Thoracic aorta (tissue), 2 donors: Measurements from ENCODE around the gene NDUFAB1. TPM values are rescaled to one million over a fixed set of nuclear protein-coding genes. Genes with fewer than 3 reads are reported as not detected.
A peak's percentile ranks its signal among the peaks of the same experiment; 100 is the strongest.
"Not testable (repeated sequence)": the region's sequence is repeated elsewhere in the genome, so short reads cannot be mapped to it uniquely, and the experiment has no call there.

Experiments
- ATAC-seq: fragments of 150-250 bp; one replicate; pipeline ENCODE4 v1.8.0; 2017; ENCODE audit warnings: low read depth; ENCODE audit not compliant: insufficient number of reproducible peaks, low FRiP score
- DNase-seq: peaks from one replicate; pipeline ENCODE4 v3.0.0-alpha.2; 2020; ENCODE audit warnings: low spot score
- H3K27ac ChIP-seq, 2 donors: fragments of 200-600 bp; sonication (generic); 1 replicate in 1 of 2; 2 replicates in 1 of 2; pipeline ENCODE4 v1.5.1; 2016; ENCODE audit warnings: mild to moderate bottlenecking in 2 of 2, moderate library complexity in 2 of 2
- H3K27me3 ChIP-seq: fragments of 200-600 bp; sonication (generic); replicated peaks from 2 replicates; pipeline ENCODE4 v1.6.0; 2016; ENCODE audit warnings: mild to moderate bottlenecking; ENCODE audit not compliant: insufficient read depth
- H3K36me3 ChIP-seq: fragments of 200-600 bp; sonication (generic); one replicate; pipeline ENCODE4 v1.5.1; 2016
- H3K4me1 ChIP-seq, 2 donors: fragments of 200-600 bp; sonication (generic); 1 replicate in 1 of 2; 2 replicates in 1 of 2; pipeline versions ENCODE4 v1.5.1 to v1.6.0; 2016; ENCODE audit warnings: low read depth in 2 of 2, mild to moderate bottlenecking in 1 of 2; ENCODE audit not compliant: control insufficient read depth in 1 of 2
- H3K4me3 ChIP-seq: fragments of 200-600 bp; sonication (generic); 2 replicates; pipeline ENCODE4 v1.5.1; 2016; ENCODE audit warnings: mild to moderate bottlenecking
- H3K9me3 ChIP-seq: fragments of 200-600 bp; sonication (generic); 2 replicates; pipeline ENCODE4 v1.5.1; 2016
- total RNA-seq, 2 donors: library from RNA; depleted of rRNA; stranded (reverse); fragments of >200 nt; gene quantifications; one replicate each; pipeline versions ENCODE4 v1.1.0 to v1.2.3, GENCODE V29; 2016
- TF ChIP-seq, protein P1 (sequence below): fragments of 200-600 bp; sonication (generic); IDR thresholded peaks from one replicate; pipeline ENCODE4 v1.5.1; 2019; ENCODE audit warnings: antibody characterized with exemption

The NDUFAB1 gene
- total RNA-seq, 2 donors from 2014 or later, result 48.7 to 63.1 TPM

DNA sequence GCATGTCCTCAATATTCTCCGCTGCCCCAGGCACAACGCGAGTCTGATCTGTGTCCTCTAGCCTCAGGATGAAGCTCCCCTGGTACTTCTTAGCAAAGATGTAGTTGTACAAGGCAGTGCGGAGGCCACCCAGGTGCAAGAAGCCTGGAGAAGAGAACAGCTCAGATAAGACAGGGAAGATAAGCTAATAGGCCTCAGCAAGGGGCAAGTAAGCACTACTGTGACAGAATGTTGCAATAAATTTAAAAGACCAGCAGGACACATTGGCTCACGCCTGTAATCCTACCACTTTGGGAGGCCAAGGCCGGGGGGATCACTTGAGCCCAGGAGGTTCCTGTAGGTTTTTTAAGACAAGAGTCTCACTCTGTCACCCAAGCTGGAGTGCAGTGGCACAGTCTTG, 44.0 kb downstream of the NDUFAB1 start:
- peaks cover 0 to 5% of the 10 kb centered on the region in 2 donors for H3K4me1 ChIP-seq
- H3K36me3 ChIP-seq, result peaks cover 22% of the 10 kb centered on the region
- H3K4me3 ChIP-seq, result no peak overlapping the region
- DNase-seq (no peak), ATAC-seq (no peak)
- TF ChIP-seq, protein P1, sequence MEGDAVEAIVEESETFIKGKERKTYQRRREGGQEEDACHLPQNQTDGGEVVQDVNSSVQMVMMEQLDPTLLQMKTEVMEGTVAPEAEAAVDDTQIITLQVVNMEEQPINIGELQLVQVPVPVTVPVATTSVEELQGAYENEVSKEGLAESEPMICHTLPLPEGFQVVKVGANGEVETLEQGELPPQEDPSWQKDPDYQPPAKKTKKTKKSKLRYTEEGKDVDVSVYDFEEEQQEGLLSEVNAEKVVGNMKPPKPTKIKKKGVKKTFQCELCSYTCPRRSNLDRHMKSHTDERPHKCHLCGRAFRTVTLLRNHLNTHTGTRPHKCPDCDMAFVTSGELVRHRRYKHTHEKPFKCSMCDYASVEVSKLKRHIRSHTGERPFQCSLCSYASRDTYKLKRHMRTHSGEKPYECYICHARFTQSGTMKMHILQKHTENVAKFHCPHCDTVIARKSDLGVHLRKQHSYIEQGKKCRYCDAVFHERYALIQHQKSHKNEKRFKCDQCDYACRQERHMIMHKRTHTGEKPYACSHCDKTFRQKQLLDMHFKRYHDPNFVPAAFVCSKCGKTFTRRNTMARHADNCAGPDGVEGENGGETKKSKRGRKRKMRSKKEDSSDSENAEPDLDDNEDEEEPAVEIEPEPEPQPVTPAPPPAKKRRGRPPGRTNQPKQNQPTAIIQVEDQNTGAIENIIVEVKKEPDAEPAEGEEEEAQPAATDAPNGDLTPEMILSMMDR, result no peak
- H3K27ac ChIP-seq, result no peak overlapping the region
- no peaks in the 10 kb centered on the region for H3K9me3 ChIP-seq
- H3K27me3 ChIP-seq, result no peaks in the 10 kb centered on the region

DNA sequence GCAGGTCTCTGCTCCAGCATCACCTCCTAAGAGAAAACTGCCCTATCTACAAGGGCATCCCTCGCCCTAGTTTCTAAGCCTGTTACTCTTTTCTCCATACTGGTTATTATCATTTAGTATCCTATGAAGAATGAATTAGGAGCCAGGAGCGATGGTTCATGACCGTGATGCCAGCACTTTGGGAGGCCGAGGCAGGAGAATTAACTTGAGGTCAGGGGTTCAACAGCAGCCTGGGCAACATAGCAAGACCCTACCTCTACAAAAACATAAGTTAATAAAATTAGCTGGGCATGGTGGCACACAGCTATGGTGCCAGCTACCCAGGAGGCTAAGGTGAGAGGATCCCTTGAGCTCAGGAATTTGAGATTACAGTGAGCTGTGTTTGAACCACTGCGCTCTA, 46.2 kb downstream of the NDUFAB1 start:
- TF ChIP-seq, protein P1, result no peak
- Histone ChIP-seq H3K27ac (no peak overlapping the region), H3K27me3 (no peaks in the 10 kb centered on the region), H3K4me3 (no peak overlapping the region), H3K36me3 (peaks cover 27% of the 10 kb centered on the region), H3K9me3 (no peaks in the 10 kb centered on the region), H3K4me1 (no peaks in the 10 kb centered on the region)
- no peak for ATAC-seq
- no peak for DNase-seq

DNA sequence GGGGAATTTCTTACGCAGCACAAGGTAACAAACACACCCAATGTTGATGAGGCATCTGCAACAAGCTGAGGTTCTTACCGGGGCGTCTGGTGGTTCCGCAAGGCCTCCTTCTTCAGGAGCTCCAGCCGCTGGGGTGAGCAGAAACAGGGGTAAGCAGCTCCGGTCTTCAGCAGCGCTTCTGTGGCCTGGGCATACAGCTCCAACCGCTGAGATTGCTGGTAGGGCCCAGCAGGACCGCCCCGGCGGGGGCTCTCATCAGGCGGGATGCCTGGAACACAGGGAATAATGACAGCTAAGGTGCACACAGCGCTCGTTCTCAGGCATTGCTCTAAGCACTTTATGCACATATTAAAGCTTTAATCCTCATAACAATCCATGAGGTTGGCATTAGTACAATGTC, 51.7 kb downstream of the NDUFAB1 start:
- no peaks in the 10 kb centered on the region for H3K9me3 ChIP-seq
- H3K4me3 ChIP-seq, result no peak overlapping the region
- ATAC-seq (no peak), DNase-seq (no peak)
- H3K4me1 ChIP-seq, result no peaks in the 10 kb centered on the region
- H3K36me3 ChIP-seq, result peaks cover 16% of the 10 kb centered on the region
- no peaks in the 10 kb centered on the region for H3K27me3 ChIP-seq
- no peak overlapping the region for H3K27ac ChIP-seq
- TF ChIP-seq, protein P1, result no peak

DNA sequence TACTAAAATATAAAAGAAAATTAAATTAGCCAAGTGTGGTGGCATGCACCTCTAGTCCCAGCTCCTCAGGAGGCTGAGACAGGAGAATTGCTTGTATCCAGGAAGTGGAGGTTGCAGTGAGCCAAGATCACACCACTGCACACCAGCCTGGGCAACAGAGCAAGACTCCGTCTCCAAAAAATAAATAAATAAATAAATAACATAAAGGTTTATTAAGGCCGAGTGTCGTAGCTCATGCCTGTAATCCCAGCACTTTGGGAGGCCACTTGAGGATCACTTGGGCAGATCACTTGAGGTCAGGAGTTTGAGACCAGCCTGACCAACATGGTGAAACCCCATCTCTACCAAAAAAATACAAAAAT, 55.3 kb downstream of the NDUFAB1 start:
- not testable (repeated sequence) for H3K27ac ChIP-seq, DNase-seq, ATAC-seq, H3K4me3 ChIP-seq, H3K36me3 ChIP-seq, H3K4me1 ChIP-seq, H3K27me3 ChIP-seq, H3K9me3 ChIP-seq

DNA sequence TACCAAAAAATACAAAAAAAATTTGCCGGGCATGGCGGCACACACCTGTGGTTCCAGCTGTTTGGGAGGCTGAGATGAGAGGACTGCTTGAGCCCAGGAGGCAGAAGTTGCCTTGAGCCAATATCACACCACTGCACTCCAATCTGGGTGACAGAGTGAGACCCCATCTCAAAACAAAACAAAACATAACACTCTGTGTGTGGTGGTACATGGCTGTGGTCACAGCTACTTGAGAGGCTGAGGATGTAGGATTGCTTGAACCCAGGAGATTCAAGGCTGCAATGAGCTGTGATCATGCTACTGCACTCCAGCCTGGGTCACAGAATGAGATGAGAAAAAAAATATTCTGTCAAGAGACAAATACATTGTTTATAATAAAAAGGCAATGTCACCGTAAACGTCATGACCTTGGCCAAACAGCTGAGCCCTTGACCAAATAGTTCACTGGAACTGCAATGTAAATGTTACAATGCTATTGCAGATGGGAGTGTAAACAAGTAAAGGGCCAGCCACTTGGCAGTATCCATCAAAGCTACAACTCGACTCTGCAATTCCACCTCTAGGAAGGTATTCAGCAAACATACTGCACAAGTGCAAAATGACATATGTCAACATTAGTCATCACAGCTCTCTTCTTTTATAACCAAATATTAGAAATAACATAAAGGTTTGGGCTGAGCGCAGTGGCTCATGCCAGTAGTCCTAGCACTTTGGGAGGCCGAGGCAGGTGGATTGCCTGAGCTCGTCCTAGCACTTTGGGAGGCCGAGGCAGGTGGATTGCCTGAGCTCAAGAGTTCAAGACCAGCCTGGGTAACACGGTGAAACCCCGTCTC, 55.9 kb downstream of the NDUFAB1 start:
- DNase-seq (no peak), ATAC-seq (no peak)
- Histone ChIP-seq H3K4me1 (no peaks in the 10 kb centered on the region), H3K9me3 (no peaks in the 10 kb centered on the region), H3K4me3 (no peak overlapping the region), H3K36me3 (peaks cover 8% of the 10 kb centered on the region), H3K27ac (no peak overlapping the region), H3K27me3 (no peaks in the 10 kb centered on the region)
- TF ChIP-seq, protein P1, result no peak

DNA sequence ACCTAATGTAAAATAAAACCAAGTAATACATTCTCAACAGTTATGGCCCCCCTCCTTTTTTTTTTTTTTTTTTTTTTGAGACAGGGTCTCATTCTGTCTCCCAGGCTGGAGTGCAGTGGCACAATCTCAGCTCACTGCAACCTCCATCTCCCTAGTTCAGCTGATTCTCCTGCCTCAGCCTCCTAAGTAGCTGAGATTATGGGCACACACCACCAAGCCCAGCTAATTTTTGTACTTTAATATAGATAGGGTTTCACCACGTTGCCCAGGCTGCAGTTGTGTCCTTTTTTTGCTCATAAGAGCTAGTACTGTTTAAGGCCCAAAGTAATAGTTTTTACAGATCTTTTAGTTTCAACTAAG, 57.2 kb downstream of the NDUFAB1 start:
- TF ChIP-seq, protein P1, result no peak
- H3K27me3 ChIP-seq, result no peaks in the 10 kb centered on the region
- DNase-seq (no peak), ATAC-seq (no peak)
- no peak overlapping the region for H3K4me3 ChIP-seq
- H3K27ac ChIP-seq, result peak overlapping the region in 1 of 2 donors; percentile 27
- no peaks in the 10 kb centered on the region for H3K4me1 ChIP-seq
- H3K36me3 ChIP-seq, result peaks cover 12% of the 10 kb centered on the region
- H3K9me3 ChIP-seq, result no peaks in the 10 kb centered on the region
